Retina (tissue), 1 donor: ENCODE measurements around the gene LRRIQ4.

Experiments
- DNase-seq: peaks from one replicate; pipeline ENCODE4 v3.0.0-alpha.2; 2016

Gene LRRIQ4

DNA sequence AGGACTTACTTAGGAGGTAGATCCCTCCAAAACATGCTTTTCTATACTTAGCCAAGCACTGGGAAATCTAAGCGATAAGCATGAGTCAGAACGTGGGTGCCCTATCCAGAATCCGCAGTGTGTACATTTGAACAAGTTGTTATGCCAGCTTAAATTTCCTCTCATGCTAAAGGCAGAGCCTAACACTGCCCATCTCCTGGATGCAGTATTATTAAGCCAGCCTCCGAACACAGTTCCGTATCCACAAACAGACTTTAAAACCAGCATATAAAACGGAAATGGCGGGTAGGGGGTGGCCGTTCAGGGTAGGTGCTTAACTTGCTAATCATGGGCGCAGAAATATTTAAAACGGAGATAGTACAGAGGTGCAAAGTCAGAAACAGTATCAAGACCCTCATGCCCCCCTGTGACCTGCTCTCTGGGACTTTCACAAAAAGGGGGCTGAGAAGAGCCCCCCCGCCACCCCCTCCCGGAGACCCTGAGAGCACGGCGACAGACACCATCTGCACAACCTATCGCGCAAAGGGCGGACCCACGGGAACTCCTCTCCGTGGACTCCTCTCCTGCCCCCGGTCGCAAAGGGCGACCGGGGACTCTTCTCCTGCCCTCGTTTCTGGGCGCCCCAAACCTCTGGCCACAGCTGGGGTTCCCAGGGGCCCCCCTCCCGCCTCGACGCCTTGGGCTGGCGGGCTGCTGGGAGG, 889 bp upstream of the LRRIQ4 start:
- DNase-seq = no peak

- no peak for DNase-seq
These were observed 608 bp downstream of the LRRIQ4 start for GRCh38 chr3:169813278-169813677.

GRCh38 chr3:169813757-169814517, 1.3 kb downstream of the LRRIQ4 start:
- no peak for DNase-seq

DNA sequence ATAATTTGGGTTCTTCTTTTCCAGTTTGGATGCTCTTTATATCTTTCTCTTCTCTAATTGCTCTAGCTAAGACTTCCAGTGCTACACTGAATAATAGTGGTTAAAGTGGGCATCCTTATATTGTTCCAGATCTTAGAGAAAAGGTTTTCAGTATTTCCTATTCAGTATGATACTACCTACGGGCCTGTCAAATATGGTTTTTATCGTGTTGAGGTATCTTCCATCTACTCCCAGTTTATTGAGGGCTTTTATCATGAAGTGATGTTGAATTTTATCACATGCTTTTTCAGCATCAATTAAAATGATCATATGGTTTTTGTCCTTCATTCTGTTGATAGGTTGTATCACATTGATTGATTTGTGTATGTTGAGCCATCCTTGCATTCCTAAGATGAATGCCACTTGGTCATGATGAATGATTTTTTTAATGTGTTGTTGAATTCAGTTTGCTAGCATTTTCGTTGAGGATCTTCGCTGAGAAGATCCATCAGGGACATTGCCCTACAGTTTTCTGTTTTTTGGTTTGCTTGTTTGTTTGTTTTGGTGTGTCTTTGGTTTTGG, 3.0 kb downstream of the LRRIQ4 start:
- DNase-seq = no peak

DNA sequence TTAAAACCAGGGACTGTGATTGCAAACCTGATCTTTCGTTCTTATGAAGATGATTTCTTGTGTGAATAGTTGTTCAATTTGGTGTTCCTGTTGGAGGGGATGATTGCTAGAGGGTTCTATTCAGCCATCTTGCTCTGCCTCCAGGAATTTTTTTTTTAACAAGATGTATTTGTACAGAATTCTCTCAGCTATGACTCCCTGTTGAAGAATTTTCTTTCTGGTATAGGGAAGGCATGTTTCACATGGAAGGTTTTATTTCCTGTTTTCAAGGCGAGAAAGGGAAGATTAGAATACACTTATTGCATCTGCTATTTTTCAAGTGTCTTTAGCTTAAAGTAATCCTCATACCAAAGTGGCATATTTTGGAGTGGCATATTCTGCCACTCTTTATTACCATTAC, 5.6 kb downstream of the LRRIQ4 start:
- no peak for DNase-seq

DNA sequence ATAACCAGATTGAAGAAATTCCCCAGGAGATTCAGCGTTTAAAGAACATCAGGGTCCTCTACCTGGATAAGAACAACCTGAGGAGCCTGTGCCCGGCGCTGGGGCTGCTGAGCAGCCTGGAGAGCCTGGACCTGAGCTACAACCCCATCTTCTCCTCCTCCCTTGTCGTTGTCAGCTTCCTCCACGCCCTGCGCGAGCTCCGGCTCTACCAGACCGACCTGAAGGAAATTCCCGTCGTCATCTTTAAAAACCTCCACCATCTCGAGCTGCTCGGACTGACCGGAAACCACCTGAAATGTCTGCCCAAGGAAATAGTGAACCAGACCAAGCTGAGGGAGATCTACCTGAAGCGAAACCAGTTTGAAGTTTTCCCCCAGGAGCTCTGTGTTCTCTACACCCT, 9.4 kb downstream of the LRRIQ4 start:
- DNase-seq = no peak

DNA sequence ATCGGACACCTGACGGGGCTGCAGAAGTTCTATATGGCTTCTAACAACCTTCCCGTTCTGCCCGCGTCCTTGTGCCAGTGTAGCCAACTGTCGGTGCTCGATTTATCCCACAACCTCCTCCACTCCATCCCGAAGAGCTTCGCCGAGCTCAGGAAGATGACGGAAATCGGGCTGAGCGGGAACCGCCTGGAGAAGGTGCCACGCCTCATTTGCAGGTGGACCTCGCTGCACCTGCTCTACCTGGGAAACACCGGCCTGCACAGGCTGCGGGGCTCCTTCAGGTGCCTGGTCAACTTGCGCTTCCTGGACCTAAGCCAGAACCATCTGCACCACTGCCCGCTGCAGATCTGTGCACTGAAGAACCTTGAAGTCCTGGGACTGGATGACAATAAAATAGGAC, 9.9 kb downstream of the LRRIQ4 start:
- no peak for DNase-seq

DNA sequence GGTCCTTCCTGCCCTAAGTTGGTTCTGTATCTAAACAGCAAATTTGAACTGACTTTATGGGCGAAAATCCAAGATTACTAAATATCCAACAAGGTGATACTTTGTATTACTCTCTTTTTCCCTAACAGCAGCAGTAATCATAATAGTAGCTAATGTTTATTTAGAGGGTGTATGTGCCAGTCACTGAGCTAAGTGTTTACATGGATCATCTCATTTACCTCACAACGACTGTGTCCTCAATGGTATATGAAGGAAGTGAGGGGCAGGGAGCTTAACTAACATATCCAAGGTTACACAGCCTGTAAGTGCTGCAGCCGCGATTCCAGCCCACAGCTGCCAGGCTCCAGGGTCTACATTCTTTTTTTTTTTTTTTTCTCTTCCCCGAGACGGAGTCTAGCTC, 10.3 kb downstream of the LRRIQ4 start:
- DNase-seq = no peak

DNA sequence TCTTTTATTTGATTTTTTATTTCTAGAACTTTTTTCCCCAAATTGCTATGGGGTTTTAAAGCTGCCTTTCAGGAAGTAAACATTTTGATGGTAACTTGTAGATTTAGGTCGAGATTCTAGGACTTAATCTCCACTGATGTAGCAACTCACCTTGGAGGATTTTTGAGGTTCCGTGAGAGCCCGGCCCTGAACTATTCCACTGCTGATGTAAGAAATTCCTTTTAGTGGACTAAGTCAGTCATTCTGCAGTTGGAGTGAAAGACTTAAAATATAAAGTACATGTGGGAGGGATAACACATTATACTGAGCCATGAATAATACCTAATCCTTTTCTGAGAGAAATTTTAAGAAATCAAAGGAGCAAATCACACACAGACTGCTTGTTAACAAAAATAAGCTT, 12.6 kb downstream of the LRRIQ4 start:
- DNase-seq = no peak

GRCh38 chr3:169827712-169828111, 15.0 kb downstream of the LRRIQ4 start:
- DNase-seq = no peak

- no peak for DNase-seq
These were observed 22.9 kb downstream of the LRRIQ4 start for GRCh38 chr3:169835533-169835932.

- no peak for DNase-seq
These were observed 23.6 kb downstream of the LRRIQ4 start for GRCh38 chr3:169836078-169836941.

GRCh38 chr3:169836942-169837275, 24.2 kb downstream of the LRRIQ4 start:
- DNase-seq = no peak

DNA sequence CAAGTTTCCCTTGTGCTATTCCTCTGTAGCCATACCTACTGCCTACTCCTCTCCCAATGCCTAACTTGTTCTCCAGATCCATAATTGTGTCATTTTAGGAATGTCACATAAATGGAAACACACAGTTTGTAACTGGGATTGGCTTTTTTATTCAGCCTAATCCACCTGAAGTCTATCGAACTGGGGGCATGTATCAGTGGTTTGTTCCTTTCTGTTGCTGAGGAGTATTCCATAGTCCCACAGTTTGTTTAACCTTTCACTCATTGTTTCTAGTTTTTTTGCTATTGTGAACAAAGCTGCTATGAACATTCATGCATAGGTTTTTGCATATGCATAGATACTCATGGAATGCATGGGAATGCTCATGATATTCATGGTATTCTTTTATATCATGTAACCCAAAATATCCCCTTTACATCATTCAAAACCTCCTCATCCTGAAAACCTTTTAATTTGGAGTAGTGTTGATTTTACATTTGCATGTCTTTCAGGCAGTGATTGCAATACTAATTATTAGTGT, 25.9 kb downstream of the LRRIQ4 start:
- DNase-seq = no peak

DNA sequence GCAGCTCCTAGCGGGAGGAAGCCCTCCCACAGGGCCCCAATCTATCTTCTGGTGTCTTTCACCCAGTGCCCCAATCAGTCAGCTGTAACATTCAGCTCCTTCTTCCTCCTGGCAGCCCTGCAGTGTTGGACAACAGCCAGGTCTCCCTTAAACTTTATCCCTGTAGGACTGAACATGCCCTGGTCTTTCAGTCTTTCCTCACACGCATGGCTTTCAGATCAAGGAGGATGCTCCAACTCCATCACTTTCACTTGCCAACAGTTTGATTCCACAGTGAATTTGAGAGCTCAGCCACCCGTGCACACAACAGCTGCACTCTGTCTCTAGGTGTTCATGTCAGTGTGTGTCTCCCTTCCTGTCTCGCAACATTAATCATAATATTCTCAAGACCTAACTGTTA, 28.5 kb downstream of the LRRIQ4 start:
- no peak for DNase-seq

GRCh38 chr3:169842960-169843359, 30.3 kb downstream of the LRRIQ4 start:
- DNase-seq = no peak

DNA sequence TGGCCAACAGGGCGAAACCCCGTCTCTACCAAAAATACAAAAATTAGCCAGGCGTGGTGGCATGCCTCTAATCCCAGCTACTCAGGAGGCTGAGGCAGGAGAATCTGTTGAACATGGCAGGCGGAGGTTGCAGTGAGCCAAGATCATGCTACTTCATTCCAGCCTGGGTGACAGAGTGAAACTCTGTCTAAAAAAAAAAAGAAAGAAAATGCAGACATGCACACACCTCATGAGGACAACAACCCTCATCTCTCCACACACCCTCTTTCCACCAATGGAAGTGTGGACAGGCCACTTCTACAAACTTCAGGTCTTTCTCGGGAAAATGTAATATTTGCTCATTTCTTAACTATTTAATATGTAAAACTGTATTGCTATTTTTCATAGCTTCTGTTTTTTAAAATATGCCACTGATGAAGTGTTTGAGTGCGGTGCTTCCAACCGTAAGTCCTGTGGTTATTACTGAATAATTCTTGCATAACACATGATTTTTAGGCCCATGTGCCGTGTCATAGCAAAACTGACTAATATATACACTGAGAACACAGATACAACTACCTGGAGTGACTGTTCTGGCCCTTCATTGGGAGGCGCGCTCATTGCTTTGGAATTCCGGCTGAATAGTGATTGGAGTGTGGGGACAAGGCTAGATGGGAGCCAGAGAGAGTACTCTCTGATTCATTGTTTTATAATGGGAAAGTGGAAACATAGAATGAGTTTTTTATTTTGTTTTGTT, 34.0 kb downstream of the LRRIQ4 start:
- no peak for DNase-seq

DNA sequence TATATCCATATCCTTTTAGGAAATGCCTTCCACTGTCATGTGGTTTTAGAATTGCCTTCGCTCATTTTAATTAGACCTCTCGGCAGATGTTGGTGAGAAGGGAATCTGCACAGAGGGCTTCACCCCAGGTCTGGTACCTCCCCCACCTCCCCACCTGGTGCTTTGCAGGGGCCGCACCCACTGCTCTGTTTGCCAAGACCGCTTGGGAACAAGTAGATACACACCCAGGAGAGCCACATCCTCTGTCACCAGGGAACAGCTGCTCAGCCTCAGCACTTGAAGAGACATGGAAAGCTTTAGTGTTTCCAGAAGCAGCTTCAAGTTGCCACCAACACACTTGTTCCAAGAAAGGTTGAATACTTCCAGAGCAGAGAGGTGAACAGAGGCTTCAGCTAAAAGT, 35.2 kb downstream of the LRRIQ4 start:
- no peak for DNase-seq

DNA sequence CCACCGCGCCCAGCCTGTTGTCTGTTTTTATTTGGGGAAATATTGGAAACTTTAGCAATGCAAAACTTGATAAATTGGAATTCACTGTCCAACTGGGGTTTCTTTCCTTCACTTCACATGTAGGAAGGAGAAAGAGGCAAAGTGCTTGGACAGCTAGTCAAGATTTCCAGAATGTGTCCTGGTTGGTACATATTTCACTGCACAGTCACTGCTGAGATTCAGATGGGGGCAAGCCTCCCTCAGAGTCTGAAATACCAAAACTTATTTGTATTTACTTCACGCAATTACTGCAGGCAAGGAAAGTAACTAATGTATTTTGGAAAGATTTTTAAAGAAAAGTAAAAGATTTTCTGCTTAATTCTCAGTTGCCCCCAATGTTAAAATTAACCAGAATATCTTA, 36.1 kb downstream of the LRRIQ4 start:
- no peak for DNase-seq

- no peak for DNase-seq
These were observed 37.9 kb downstream of the LRRIQ4 start for GRCh38 chr3:169850618-169851017.

GRCh38 chr3:169855514-169855913, 42.8 kb downstream of the LRRIQ4 start:
- DNase-seq = no peak

DNA sequence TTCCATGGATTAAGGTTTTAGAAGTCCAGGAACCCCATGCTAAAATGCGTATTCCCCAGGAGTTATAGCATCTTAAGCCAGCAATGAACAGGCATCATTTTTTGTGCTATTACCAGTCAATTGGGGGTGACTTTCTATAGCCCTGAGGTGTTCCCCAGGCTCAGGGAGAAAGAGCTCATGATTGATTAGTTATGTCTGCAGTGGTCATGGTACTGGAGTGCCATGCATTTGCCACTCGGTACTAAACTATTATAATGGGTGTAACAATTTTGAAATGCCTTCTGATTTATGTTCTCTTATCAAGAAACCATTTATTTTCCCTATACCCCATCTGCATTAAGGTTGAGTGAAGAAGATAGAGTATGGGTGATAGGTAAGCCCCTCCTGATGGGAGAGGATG, 45.1 kb downstream of the LRRIQ4 start:
- no peak for DNase-seq

DNA sequence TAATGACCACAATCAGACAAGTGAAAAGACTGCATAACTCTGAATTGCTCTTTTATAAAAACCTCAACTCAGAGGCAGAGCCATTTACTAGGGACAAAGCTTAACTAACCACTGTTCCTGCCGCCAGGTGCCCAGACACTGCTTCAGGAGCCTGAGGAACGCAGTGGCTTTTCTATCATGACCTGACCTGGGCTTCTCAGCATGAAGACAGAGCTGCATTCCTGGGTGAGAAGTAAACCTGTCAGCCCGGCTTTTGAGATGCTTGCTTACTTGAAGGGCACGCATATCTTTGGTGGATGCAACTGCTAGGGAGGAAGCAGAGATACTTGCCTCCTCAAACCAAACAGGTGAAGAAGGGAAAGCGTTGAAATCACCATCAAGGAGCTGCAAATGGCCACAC, 49.2 kb downstream of the LRRIQ4 start:
- no peak for DNase-seq
